GM10847 (cell line): ENCODE results near the gene TBL3.

ENCODE experiments used
- POLR2A ChIP-seq: IDR thresholded peaks from 2 replicates; pipeline ENCODE4 v1.6.1; 2011; ENCODE audit not compliant: insufficient read length; ENCODE audit errors: extremely low read depth

Gene TBL3

DNA sequence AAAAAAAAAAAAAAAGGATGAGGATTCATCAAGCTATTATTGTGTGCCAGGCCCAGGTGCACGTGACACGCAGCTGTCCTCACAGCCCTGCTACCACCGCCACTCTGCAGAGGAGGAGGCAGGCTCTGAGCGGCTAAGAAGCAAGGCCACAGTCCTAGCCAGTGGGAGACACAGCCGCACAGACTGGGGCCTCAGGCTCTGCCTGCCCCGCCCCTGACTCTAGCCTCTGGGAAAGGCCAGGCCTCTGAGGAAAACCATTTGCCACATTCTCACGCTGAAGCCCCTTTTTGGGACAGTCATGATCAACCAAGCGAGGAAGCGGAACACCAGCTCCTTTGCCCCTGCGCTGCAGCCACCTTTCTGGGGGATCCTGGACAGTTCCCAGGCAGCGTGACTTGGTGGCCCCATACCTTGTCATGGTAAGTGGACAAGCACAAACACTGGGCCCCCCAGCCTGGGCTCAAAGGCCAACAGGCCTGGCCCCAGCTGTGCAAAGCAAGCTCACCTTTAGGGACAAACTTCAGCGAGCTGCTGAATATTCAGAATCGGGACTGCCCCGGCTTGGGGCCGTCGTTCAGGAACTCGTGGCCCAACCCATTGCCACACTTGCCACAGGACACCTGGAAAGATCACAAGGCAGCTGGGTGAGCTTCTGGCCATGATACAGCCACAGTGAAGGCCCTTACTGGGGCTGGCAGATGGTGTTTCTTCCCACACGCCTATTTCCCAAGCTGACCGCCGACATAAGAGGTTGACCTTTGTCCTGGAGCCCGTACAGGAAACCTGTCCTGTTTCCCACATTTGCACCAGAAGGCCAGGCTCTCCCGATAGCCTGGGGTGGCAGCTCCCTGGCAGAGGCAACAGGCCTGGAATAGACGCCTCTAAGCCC lies 31.3 kb upstream of the TBL3 start:
- no peak for TF ChIP-seq POLR2A

DNA sequence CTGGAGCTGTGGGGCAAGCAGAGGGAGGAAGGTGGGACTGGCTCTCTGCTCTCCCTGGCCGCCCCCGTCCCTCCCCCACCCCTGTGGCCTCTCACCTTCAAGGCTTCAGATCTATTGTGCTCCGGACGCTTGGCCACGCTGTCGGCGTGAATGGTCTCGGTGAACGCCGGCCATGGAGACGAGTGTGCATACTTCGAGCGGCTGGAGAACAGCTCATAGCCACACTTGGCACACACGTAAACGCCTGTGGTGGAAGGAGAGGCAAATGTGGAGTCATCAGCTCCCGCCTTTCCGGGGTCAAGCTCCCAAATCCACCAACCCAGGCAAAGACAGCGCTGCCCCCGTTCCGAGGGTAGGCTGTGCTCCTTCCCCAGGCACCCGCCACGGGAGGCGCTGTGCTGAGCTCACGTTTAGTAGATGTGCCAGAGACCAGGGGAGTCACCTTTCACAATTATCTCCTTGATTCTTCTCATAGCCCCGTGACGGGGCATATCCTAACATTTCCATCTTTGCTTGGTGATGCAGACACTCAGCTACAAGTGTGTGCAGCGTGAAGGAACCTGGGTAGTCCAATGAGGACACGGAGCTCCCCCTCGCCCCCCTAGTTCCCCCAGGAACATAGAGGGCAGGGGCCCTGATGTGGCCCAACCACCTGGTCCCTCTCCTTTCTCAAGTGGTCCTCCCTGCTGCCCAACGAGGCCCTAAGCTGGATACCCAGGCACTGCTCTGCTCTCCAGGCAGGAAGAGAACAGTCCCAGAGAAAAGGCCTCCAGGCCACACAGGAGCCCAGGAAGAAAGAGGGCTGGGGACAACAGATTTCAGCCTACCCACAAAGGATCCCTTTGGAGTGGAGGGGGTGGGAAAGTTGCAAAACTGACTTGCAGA lies 30.4 kb upstream of the TBL3 start:
- no peak for TF ChIP-seq POLR2A

GRCh38 chr16:1942047-1942809 lies 29.6 kb upstream of the TBL3 start:
- TF ChIP-seq POLR2A, result no peak

DNA sequence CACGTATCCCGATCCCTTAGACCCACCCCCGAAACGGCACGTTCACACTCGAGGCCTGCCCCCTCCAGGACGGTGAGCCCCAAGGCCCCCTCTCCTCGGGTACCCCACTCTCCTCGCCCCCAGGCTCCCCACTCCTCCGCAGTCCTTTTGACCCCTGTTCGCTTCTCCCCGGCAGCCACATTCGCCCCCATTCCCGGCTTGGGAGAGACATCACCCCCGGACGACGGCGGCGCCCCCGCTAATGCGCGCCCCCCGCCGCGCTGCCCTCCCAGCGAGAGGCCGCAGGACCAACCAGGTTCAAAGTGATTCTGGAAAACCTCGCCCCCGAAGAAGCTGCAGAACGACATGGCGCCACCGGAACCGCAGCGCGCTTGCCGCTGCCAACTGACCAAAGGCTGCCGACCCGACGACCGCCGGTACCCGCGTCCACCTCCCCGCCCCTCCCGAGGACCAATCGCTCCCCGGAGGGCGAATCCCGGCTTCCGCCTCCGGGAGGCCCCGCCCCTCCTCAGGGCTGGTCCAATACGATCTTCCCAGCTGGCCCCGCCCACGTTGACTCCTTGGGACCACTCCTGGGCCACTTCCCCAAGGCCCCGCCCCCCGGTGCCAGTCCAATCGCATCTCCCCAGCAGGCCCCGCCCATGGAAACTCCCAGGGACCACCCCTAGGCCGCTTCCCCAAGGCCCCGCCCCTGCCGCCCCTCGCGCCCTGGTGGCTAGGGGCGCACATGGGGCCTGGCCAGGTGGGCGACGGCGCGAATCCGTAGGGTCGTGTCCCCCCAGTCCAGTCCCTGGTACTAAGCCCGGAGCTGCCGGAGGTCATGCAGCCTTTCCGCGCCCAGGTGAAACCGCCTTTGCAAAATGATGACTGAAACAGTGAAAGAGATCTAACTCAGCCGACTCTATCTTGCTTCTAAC lies 28.8 kb upstream of the TBL3 start, which contains the start of gene MSRB1:
Gene MSRB1, minus strand, starts transcription at position 390 of the 917 bp plus-strand sequence. Its CDS starts 43 bp downstream, at position 347.
- peak; percentile 72 for TF ChIP-seq POLR2A

- no peak for TF ChIP-seq POLR2A
Observed at GRCh38 chr16:1944612-1945199, 27.1 kb upstream of the TBL3 start.

DNA sequence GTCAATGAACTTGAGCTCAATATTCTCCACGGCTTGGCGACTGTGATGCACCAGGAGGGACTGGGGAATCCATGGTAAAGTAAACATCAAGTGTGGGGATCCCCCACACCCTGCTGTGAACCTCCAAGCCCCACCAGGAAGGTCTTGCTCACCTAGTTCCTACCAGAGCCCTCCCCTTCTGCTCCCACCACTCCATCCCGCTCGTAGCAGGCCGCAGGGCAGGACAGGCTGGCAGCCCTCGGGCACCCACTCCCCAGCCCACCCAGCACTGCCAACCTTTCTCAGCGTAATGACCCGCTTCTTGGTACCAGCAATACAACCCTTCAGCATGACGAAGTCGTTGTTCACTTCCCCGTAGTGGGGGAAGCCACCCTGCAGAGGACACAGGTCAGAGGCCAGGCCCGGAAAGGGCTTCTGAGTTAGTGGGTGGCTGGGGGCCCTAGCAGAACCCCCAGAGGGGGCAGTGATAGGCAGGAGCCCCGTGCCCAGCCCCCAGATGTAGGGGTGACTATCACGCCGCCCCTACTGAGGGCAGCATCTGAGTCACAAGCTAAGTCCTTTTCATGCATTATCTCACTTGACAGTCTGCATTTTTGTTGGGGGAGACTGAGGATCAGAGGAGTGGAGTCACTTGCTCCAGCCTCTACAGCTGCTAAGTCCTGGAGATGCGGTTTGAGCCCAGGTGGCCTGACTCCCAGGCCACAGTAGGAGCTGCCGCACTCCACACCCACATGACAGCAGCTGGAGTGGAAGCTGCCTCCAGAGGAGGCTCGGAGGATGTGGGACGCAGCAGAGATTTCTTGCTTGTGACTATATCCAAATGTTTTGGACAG lies 26.1 kb upstream of the TBL3 start:
- TF ChIP-seq POLR2A, result no peak

DNA sequence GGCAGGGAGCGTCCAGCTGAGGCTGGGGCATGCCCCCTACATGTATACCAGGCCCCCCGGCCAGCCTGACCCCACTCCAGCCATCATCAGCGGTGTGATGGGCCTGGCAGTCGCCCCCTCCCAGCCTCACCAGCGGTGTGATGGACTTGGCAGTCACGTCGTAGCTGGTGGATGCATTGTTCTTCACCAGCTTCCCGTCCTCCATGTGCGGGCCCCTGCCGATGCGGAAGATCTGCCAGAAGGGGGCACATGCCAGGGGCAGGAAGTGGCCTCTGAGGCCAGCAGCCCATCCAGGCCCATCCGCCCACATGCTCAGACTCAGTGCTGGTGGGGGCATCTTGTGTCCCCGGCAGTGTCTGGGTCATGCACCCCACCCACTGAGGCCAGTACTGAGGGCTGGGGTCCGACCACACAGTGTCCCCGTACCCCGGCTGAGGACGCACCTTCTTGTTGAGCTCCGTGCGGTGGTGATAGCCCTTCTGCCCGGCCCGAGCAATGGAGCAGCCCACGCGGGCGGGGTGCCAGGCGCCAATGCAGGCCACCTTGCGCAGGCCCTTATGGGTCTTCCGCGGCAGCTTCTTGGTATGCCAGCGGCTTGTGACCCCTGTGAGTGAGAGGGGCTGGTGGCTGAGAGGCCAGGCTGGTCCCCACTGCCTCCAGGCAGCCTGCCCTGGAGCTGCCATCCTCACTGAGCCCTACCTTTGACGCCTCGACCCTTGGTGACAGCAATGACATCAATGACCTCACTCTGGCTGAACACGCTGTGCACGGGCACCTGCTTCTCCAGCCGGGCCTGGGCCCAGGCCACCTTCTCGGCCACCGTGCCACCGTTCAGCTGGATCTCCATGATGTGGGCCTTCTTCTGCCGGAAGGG lies 25.1 kb upstream of the TBL3 start:
- no peak for TF ChIP-seq POLR2A

GRCh38 chr16:1947369-1947670 lies 24.5 kb upstream of the TBL3 start:
- no peak for TF ChIP-seq POLR2A

GRCh38 chr16:1949507-1949906 lies 22.3 kb upstream of the TBL3 start:
- TF ChIP-seq POLR2A, result no peak

DNA sequence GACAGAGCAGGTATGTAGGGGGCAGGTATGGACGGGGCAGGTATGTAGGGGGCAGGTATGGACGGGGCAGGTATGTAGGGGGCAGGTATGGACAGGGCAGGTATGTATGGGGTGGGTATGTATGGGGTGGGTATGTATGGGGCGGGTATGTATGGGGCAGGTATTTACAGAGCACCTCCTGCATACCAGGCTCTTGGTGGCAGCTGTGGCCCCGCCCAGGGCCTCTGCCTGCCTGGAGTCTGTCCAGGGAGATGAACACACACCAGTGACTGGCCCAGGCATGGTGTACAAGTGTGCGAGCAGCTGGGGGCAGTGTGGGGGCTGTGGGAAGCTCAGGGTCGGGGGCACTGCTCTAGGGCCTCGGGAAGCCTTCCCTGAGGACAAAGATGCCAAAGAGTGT lies 21.8 kb upstream of the TBL3 start:
- TF ChIP-seq POLR2A, result no peak

- no peak for TF ChIP-seq POLR2A
Observed at GRCh38 chr16:1950559-1950958, 21.3 kb upstream of the TBL3 start.

DNA sequence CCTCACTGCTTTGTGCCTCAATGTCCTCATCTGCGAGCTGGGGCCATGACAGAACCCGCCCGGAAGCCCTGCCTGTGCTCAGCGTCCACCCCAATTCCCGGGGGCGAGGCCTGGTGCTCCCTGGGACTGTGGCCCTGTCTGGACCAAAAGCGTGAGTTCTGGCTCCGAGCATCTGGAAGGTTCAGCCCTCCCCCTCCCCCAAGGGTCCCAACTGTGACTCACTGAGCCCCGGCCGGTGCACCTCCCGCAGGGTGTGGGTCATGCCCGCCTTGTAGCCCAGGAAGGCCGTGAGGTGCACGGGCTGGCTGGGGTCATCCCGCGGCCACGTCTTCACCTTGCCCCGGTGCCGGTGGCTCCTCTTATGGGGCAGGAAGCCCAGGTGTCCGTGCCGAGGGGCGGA lies 18.1 kb upstream of the TBL3 start:
- no peak for TF ChIP-seq POLR2A
